ENCODE results near the gene DCAF15. TPM values are rescaled to one million over a fixed set of nuclear protein-coding genes. Genes with fewer than 3 reads are reported as not detected.

Gene DCAF15
- total and polyA plus RNA-seq, 2 donors (not counting 3 experiments of a cell fraction or from before 2014, with no cell fraction given): 41.9 to 42.4 TPM

DNA sequence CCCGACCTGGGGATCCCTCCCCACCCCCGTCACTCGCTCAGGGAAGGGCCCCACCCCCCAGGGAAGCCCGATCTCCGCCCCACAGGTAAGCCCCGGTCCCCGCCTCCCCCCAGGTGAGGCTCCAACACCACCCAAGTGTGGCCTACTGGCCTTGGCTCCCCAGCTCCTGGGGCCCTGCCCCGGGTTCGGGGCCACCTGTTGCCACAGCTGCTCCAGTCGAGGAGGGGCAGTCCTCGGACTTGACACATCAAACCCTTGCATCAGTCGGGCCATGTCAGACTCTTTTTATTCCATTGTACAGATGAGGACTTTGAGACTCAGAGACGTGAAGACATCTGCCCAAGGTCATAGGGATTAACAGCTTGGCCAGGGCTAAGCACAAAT, 45.8 kb upstream of the DCAF15 start:
- Histone ChIP-seq H2AFZ (ENCODE audit: low read depth, low read length) (peak overlapping the region; percentile 100), H3K9ac (replicated peaks; ENCODE audit: extremely low read depth, insufficient read depth, low read length) (peak overlapping the region; percentile 63), H3K27me3 (ENCODE audit: control insufficient read depth in 2 of 2, insufficient read depth in 2 of 2, low read length in 2 of 2) (no peaks in the 10 kb centered on the region), H3K9me1 (replicated peaks; ENCODE audit: control insufficient read depth, extremely low read depth, insufficient read depth, low read length) (no peaks in the 10 kb centered on the region), H3K36me3 (ENCODE audit: control insufficient read depth in 2 of 2, extremely low read depth in 1 of 2, insufficient read depth in 2 of 2, low read length in 2 of 2) (peaks cover 0 to 2% of the 10 kb centered on the region in 2 experiments), H3K9me3 (replicated peaks; ENCODE audit: control insufficient read depth, insufficient read depth, low read length) (no peaks in the 10 kb centered on the region), H3K4me1 (ENCODE audit: control insufficient read depth, extremely low read depth, insufficient read depth, low read length) (peaks cover 7% of the 10 kb centered on the region), H3K79me2 (ENCODE audit: control insufficient read depth, insufficient read depth, low read length) (no peaks in the 10 kb centered on the region), H3K4me2 (ENCODE audit: insufficient read depth, low read length) (peak overlapping the region; percentile 72), H3K27ac (ENCODE audit: insufficient read depth, low read depth, low read length) (no peak overlapping the region), H3K4me3 (replicated peaks in 1 of 3; ENCODE audit: insufficient read depth in 1 of 3, low read depth in 1 of 3, low read length in 3 of 3) (peak overlapping the region; percentile 78 to 88 (median 85)), H4K20me1 (replicated peaks; ENCODE audit: control insufficient read depth, extremely low read depth, insufficient read depth, low read length) (no peaks in the 10 kb centered on the region)
- intact Hi-C loops (cut with micrococcal nuclease): loop anchor here (1.0 to 5.0 kb wide), 3 partner anchors 46 to 175 kb away; partner anchors contain the start of genes DCAF15 and IL27RA
- CTCF ChIA-PET: interaction anchor here (1.1 to 1.3 kb wide), 2 partner anchors 125 to 153 kb away, joined by 3 to 5 read pairs; partner anchors contain the start of gene IL27RA
- POLR2A ChIA-PET: interaction anchor here (0.6 kb wide), 1 partner anchor 495 kb away, joined by 4 read pairs; no protein-coding TSS in a partner anchor
- dilution Hi-C loops (cut with MboI; ENCODE audit: extremely low pct_ligation_motif_present, low sequenced_read_pairs): no loop called here
- peak; percentile 53 for FAIRE-seq
- no peak for DNase-seq (ENCODE audit: low read depth, low spot score)
- TF ChIP-seq POLR2A (IDR thresholded peaks at IDR 0.05; ENCODE audit: low read depth, low read length): no peak
- no peak for TF ChIP-seq EZH2 (IDR thresholded peaks at IDR 0.05; ENCODE audit: borderline replicate concordance, low read depth, low read length, severe bottlenecking)
- TF ChIP-seq MYC (IDR thresholded peaks at IDR 0.05; ENCODE audit: low read depth, low read length): no peak
- TF ChIP-seq FOS (IDR thresholded peaks at IDR 0.05; ENCODE audit: borderline replicate concordance, insufficient read depth, low read length): no peak
- no peak for TF ChIP-seq GATA2 (IDR thresholded peaks at IDR 0.05; ENCODE audit: insufficient read depth, insufficient read length, low read depth, low read length)
- no peak for TF ChIP-seq CTCF (IDR thresholded peaks at IDR 0.05; ENCODE audit: extremely low read depth in 1 of 2, insufficient read depth in 1 of 2, low read depth in 1 of 2, low read length in 2 of 2)
- BruUV-seq (replicated peaks): no TSS peak
